Activated T-helper 1 cell treated with anti-CD3 and anti-CD28 coated beads, Interleukin-2, amount 50 U/mL, for 16 hours (primary cell): ENCODE results near the gene RBMY1E.
"Not testable (repeated sequence)": the region's sequence is repeated elsewhere in the genome, so short reads cannot be mapped to it uniquely, and the experiment has no call there.

ENCODE experiments used
- DNase-seq, 2 donors: peaks; one replicate each; pipeline ENCODE4 v3.0.0-alpha.2; 2020; ENCODE audit warnings: low read depth in 1 of 2, low spot score in 1 of 2

The RBMY1E gene

DNA sequence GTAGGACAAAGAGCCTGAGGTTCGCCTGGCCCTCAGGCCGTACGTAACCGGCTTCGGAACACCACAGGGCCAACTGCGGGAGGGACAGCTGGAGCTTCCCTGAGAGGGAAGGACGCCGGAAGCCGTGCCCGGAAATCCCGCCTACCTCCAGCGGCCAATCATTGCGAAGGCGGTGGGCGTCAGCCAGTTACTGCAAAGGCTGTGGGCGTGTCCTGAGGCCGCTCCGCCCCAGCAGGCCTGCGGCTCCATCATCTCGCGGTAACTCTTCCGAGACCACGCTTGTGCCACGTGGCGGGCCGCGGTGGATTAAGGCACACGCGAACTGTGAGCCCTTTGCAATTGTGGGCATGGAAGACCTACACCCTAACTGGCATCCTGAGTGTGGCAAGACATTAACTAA, at the start of gene RBMY1E:
RBMY1E (minus strand) TSS at position 101 of the 400 bp plus-strand sequence. CDS start 1,978 bp downstream, outside the sequence.
- DNase-seq, result not testable (repeated sequence)

DNA sequence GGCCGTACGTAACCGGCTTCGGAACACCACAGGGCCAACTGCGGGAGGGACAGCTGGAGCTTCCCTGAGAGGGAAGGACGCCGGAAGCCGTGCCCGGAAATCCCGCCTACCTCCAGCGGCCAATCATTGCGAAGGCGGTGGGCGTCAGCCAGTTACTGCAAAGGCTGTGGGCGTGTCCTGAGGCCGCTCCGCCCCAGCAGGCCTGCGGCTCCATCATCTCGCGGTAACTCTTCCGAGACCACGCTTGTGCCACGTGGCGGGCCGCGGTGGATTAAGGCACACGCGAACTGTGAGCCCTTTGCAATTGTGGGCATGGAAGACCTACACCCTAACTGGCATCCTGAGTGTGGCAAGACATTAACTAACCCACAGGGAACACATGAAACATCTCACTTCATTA, 23.4 kb downstream of the RBMY1E start, which contains the start of gene RBMY1D:
RBMY1D (minus strand) TSS at position 101 of the 400 bp plus-strand sequence. CDS start 2,013 bp downstream, outside the sequence.
- DNase-seq, result not testable (repeated sequence)

DNA sequence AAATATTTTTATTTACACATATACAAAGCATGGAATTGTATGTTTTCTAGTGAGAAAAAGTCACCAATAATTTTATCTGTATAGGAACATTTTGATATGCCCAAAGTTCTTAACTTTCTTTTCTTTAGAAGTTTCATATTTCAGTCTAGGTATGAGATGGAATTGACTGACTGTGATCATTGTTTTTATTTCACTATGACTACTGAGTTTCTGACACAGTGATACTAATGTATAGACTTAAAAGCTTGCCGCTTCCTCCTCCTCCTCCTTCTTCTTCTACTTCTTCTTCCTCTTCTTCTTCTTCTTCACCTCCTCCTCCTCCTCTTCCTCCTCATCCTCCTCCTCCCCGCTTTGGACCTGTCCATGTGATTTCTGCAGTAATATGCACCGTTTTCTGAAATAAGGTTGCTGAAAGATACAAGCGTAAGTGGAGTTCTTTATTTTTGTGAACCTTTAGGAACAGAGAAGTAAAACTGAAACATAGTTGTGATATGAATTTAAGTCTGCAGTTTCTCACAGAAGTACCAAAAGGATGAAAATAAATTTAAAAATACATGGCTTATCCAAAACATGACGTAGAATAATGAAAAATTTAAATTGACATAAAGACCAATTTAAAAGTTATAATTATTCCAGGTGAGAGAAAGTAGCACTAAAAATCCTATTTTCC, 48.3 kb downstream of the RBMY1E start:
- not testable (repeated sequence) for DNase-seq
